Right renal pelvis (tissue), 4 donors: Measurements from ENCODE around the gene MNAT1. TPM values are rescaled to one million over a fixed set of nuclear protein-coding genes. Genes with fewer than 3 reads are reported as not detected.
"Not testable (repeated sequence)": the region's sequence is repeated elsewhere in the genome, so short reads cannot be mapped to it uniquely, and the experiment has no call there.

Source experiments
- DNase-seq, 4 donors: peaks; one replicate each; pipeline ENCODE4 v3.0.0-alpha.2; 2013; ENCODE audit warnings: low read depth in 4 of 4, low spot score in 3 of 4, missing footprints in 1 of 4
- polyA plus RNA-seq, 4 donors: library from polyadenylated mRNA; unstranded; fragments of 120-200 nt; gene quantifications; one replicate each; pipeline ENCODE4 v1.2.1, GENCODE V29; 2013; ENCODE audit not compliant: insufficient read length in 4 of 4

The MNAT1 gene
- polyA plus RNA-seq, 4 donors: 45.8 to 52.1 (median 50.2) TPM

GRCh38 chr14:60736494-60736893 is 1.9 kb downstream of the MNAT1 start:
- no peak for DNase-seq

- DNase-seq: no peak
Measured at GRCh38 chr14:60738843-60739508, 4.4 kb downstream of the MNAT1 start.

- DNase-seq: no peak
Measured at GRCh38 chr14:60744566-60744965, 10.0 kb downstream of the MNAT1 start.

GRCh38 chr14:60753264-60754119 is 18.9 kb downstream of the MNAT1 start:
- DNase-seq: no peak

- DNase-seq: no peak
Measured at GRCh38 chr14:60756847-60757246, 22.3 kb downstream of the MNAT1 start.

- DNase-seq: no peak
Measured at GRCh38 chr14:60757567-60758002, 23.0 kb downstream of the MNAT1 start.

- DNase-seq: no peak
Measured at GRCh38 chr14:60758885-60759284, 24.3 kb downstream of the MNAT1 start.

- DNase-seq: no peak
Measured at GRCh38 chr14:60760209-60760608, 25.6 kb downstream of the MNAT1 start.

- DNase-seq: no peak
Measured at GRCh38 chr14:60760644-60761364, 26.2 kb downstream of the MNAT1 start.

- DNase-seq: no peak
Measured at GRCh38 chr14:60768602-60769001, 34.0 kb downstream of the MNAT1 start.

- no peak for DNase-seq
Measured at GRCh38 chr14:60771117-60771516, 36.6 kb downstream of the MNAT1 start.

GRCh38 chr14:60773558-60773957 is 39.0 kb downstream of the MNAT1 start:
- no peak for DNase-seq

- no peak for DNase-seq
Measured at GRCh38 chr14:60775296-60775695, 40.7 kb downstream of the MNAT1 start.

- no peak for DNase-seq
Measured at GRCh38 chr14:60777856-60778578, 43.5 kb downstream of the MNAT1 start.

- not testable (repeated sequence) for DNase-seq
Measured at GRCh38 chr14:60779745-60780514, 45.4 kb downstream of the MNAT1 start.

- not testable (repeated sequence) for DNase-seq
Measured at GRCh38 chr14:60780558-60780957, 46.0 kb downstream of the MNAT1 start.

- DNase-seq: no peak
Measured at GRCh38 chr14:60786905-60787304, 52.3 kb downstream of the MNAT1 start.

- DNase-seq: no peak
Measured at GRCh38 chr14:60789656-60790055, 55.1 kb downstream of the MNAT1 start.

- DNase-seq: no peak
Measured at GRCh38 chr14:60790850-60791249, 56.3 kb downstream of the MNAT1 start.

GRCh38 chr14:60796434-60796833 is 61.9 kb downstream of the MNAT1 start:
- no peak for DNase-seq
